PC-9 (cell line): ENCODE measurements around the gene NHS. TPM values are rescaled to one million over a fixed set of nuclear protein-coding genes. Genes with fewer than 3 reads are reported as not detected.

Experiments used
- BruUV-seq: library from RNA; stranded (reverse); fragments of 400-500 nt; replicated peaks from 2 replicates; lab custom pipeline; 2021; lab: Mats Ljungman, UMichigan
- CTCF ChIA-PET: fragments of 300-600 bp; sonication (Branson Sonifier 250); formaldehyde crosslinking; loops from one replicate; lab custom pipeline; 2022; ENCODE audit warnings: antibody characterized with exemption; lab: Charles Lee
- POLR2A ChIA-PET: fragments of 300-600 bp; sonication (Branson Sonifier 250); formaldehyde crosslinking; loops from one replicate; lab custom pipeline; 2022; ENCODE audit warnings: antibody characterized with exemption; ENCODE audit not compliant: unreplicated experiment; lab: Charles Lee
- DNase-seq, 2 experiments: peaks; one replicate each; pipeline versions ENCODE4 v3.0.0 to v3.0.0-alpha.2; 2015 to 2022; ENCODE audit warnings: mixed read lengths in 1 of 2
- H2AFZ ChIP-seq: fragments of 200-600 bp; sonication (generic); 2 replicates; pipeline ENCODE4 v1.8.1; 2017; ENCODE audit warnings: antibody characterized with exemption
- H3F3A ChIP-seq: fragments of 200-600 bp; sonication (generic); 2 replicates; pipeline ENCODE4 v1.8.1; 2017; ENCODE audit warnings: antibody characterized with exemption, mild to moderate bottlenecking, low read depth; ENCODE audit not compliant: insufficient read depth
- H3K27ac ChIP-seq: fragments of 200-600 bp; sonication (generic); 2 replicates; pipeline ENCODE4 v1.6.1; 2016; ENCODE audit warnings: mixed run types
- H3K27me3 ChIP-seq: fragments of 200-600 bp; sonication (generic); 2 replicates; pipeline ENCODE4 v1.6.1; 2016; ENCODE audit warnings: low read depth, mixed run types; ENCODE audit not compliant: insufficient read depth
- H3K36me3 ChIP-seq: fragments of 200-600 bp; sonication (generic); 2 replicates; pipeline ENCODE4 v1.6.1; 2016; ENCODE audit warnings: low read depth, mixed run types
- H3K4me1 ChIP-seq: fragments of 200-600 bp; sonication (generic); replicated peaks from 2 replicates; pipeline ENCODE4 v1.6.1; 2016; ENCODE audit warnings: mixed run types; ENCODE audit not compliant: insufficient read depth
- H3K4me2 ChIP-seq: fragments of 200-600 bp; sonication (generic); 2 replicates; pipeline ENCODE4 v1.6.1; 2017; ENCODE audit warnings: mixed run types
- H3K4me3 ChIP-seq: fragments of 200-600 bp; sonication (generic); 2 replicates; pipeline ENCODE4 v1.6.1; 2016; ENCODE audit warnings: mixed run types
- H3K79me2 ChIP-seq: fragments of 200-600 bp; sonication (generic); 2 replicates; pipeline ENCODE4 v1.6.1; 2017; ENCODE audit warnings: low read depth, mixed run types
- H3K9me2 ChIP-seq: fragments of 200-600 bp; sonication (generic); 2 replicates; pipeline ENCODE4 v1.8.1; 2017; ENCODE audit warnings: mild to moderate bottlenecking; ENCODE audit not compliant: insufficient read depth
- H3K9me3 ChIP-seq: fragments of 200-600 bp; sonication (generic); 2 replicates; pipeline ENCODE4 v1.8.1; 2016; ENCODE audit warnings: low read depth; ENCODE audit not compliant: insufficient read depth
- H4K20me1 ChIP-seq: fragments of 200-600 bp; sonication (generic); 2 replicates; pipeline ENCODE4 v1.8.1; 2017; ENCODE audit not compliant: insufficient read depth
- CTCF ChIP-seq: fragments of 200-600 bp; sonication (generic); conservative IDR thresholded peaks from 2 replicates; pipeline ENCODE4 v1.6.1; 2017; ENCODE audit warnings: mixed run types, antibody characterized with exemption, mild to moderate bottlenecking, moderate library complexity
- EZH2 ChIP-seq: fragments of 200-600 bp; sonication (generic); IDR thresholded peaks from 2 replicates; pipeline ENCODE4 v1.8.0; 2017; ENCODE audit warnings: antibody characterized with exemption, low read depth
- intact Hi-C: fragments of 100-400 bp; cut with micrococcal nuclease; formaldehyde crosslinking; loops from one replicate; pipeline ENCODE4 v1.10.0; 2022; ENCODE audit not compliant: unreplicated experiment
- total RNA-seq: library from RNA; stranded (reverse); gene quantifications from 2 replicates; pipeline ENCODE4 v1.2.3, GENCODE V29; 2021

The NHS gene
- total RNA-seq, 1 experiment from 2014 or later, result 6.7 TPM

- H3F3A ChIP-seq, result no peaks in the 10 kb centered on the region
- no peaks in the 10 kb centered on the region for H4K20me1 ChIP-seq
- no peak for TF ChIP-seq CTCF
- TF ChIP-seq EZH2, result no peak
- peaks cover 14% of the 10 kb centered on the region; the same call in 1 of the 2 replicates for H3K4me1 ChIP-seq
- peaks cover 35% of the 10 kb centered on the region for H3K79me2 ChIP-seq
- BruUV-seq, result no TSS peak
- ChIA-PET POLR2A (no interaction called here), CTCF (no interaction called here)
- no peaks in the 10 kb centered on the region for H3K9me2 ChIP-seq
- DNase-seq, result no peak
- no peak overlapping the region for H3K4me2 ChIP-seq
- no peaks in the 10 kb centered on the region for H3K36me3 ChIP-seq
- no peak overlapping the region for H3K27ac ChIP-seq
- H3K27me3 ChIP-seq, result no peaks in the 10 kb centered on the region
- no peaks in the 10 kb centered on the region for H3K9me3 ChIP-seq
- H2AFZ ChIP-seq, result no peak overlapping the region
- H3K4me3 ChIP-seq, result no peak overlapping the region
- intact Hi-C loops, result no loop called here
These were observed 20.2 kb downstream of the NHS start for GRCh38 chrX:17395154-17395553.

GRCh38 chrX:17397074-17397473 is 22.1 kb downstream of the NHS start:
- no peaks in the 10 kb centered on the region for H3K27me3 ChIP-seq
- H3K27ac ChIP-seq, result peak overlapping the region; percentile 24; the same call in 1 of the 2 replicates
- CTCF ChIA-PET, result no interaction called here
- no peak overlapping the region for H3K4me2 ChIP-seq
- POLR2A ChIA-PET, result no interaction called here
- no peaks in the 10 kb centered on the region for H3K9me3 ChIP-seq
- H2AFZ ChIP-seq, result no peak overlapping the region
- no peak overlapping the region for H3K4me3 ChIP-seq
- H3F3A ChIP-seq, result no peaks in the 10 kb centered on the region
- H3K36me3 ChIP-seq, result no peaks in the 10 kb centered on the region
- no TSS peak for BruUV-seq
- no peaks in the 10 kb centered on the region for H3K9me2 ChIP-seq
- no peak for TF ChIP-seq EZH2
- TF ChIP-seq CTCF, result no peak
- intact Hi-C loops, result no loop called here
- H4K20me1 ChIP-seq, result no peaks in the 10 kb centered on the region
- DNase-seq, result no peak
- peaks cover 19% of the 10 kb centered on the region for H3K79me2 ChIP-seq
- peaks cover 8% of the 10 kb centered on the region; the same call in 1 of the 2 replicates for H3K4me1 ChIP-seq

DNA sequence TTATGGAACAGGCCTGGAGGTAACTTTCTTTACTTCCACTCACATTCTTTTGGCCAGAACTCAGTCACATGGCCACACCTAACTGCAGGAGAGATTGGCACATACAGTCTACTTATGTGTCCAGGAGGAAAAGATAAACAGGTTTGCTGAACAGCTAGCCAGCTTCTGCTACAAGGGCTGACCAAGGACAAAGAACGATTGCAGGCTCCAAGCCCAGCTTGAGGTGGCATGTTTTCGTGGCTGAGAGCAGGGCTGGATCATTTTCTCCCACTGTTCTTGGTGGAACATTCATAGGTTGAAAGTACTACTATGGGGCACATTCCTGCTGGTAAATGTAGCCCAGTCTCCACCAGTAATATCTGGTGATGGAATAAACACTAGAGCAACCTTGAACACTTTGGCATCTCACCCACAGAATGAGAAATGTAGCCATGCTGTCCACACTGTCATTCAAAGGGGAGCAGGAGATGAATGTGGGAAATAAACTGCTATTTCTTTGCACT is 28.2 kb downstream of the NHS start:
- Histone ChIP-seq H3F3A (peaks cover 6% of the 10 kb centered on the region; the same call in 1 of the 2 replicates), H3K9me2 (no peaks in the 10 kb centered on the region), H2AFZ (no peak overlapping the region), H3K4me3 (no peak overlapping the region), H3K27me3 (no peaks in the 10 kb centered on the region), H3K79me2 (peaks cover 34% of the 10 kb centered on the region), H3K36me3 (no peaks in the 10 kb centered on the region), H3K4me1 (peaks cover 39% of the 10 kb centered on the region), H3K4me2 (peak overlapping the region; percentile 10; the same call in 1 of the 2 replicates), H3K9me3 (no peaks in the 10 kb centered on the region), H3K27ac (peak overlapping the region; percentile 77; the same call in 1 of the 2 replicates), H4K20me1 (no peaks in the 10 kb centered on the region)
- ChIA-PET CTCF (no interaction called here), POLR2A (no interaction called here)
- TF ChIP-seq CTCF (no peak), EZH2 (no peak)
- peak in 1 of 2 experiments; percentile 56 for DNase-seq
- BruUV-seq, result no TSS peak
- intact Hi-C loops, result no loop called here
